GM23338 (cell line): ENCODE measurements around the gene GPN2. TPM values are rescaled to one million over a fixed set of nuclear protein-coding genes. Genes with fewer than 3 reads are reported as not detected.

Source experiments
- ATAC-seq: fragments of 200-7000 bp; cut with Tn5 transposase; 3 replicates; pipeline ENCODE4 v1.9.1; 2020
- DNase-seq: peaks from one replicate; pipeline ENCODE4 v3.0.0-alpha.2; 2015; ENCODE audit warnings: low spot score
- H2AFZ ChIP-seq: fragments of 200-600 bp; sonication (generic); 2 replicates; pipeline ENCODE4 v1.8.0; 2016; ENCODE audit warnings: antibody characterized with exemption, mild to moderate bottlenecking, moderate library complexity
- H3F3A ChIP-seq: fragments of 200-600 bp; sonication (generic); replicated peaks from 2 replicates; pipeline ENCODE4 v1.8.0; 2017; ENCODE audit warnings: antibody characterized with exemption, mixed run types, low read depth
- H3K27ac ChIP-seq: fragments of 200-600 bp; sonication (generic); 2 replicates; pipeline ENCODE4 v1.6.1; 2016; ENCODE audit warnings: low read depth
- H3K27me3 ChIP-seq: fragments of 200-600 bp; sonication (generic); 2 replicates; pipeline ENCODE4 v1.8.0; 2016; ENCODE audit warnings: mild to moderate bottlenecking, mixed run types, moderate library complexity; ENCODE audit not compliant: insufficient read depth
- H3K36me3 ChIP-seq: fragments of 200-600 bp; sonication (generic); 2 replicates; pipeline ENCODE4 v1.8.0; 2016; ENCODE audit warnings: mild to moderate bottlenecking; ENCODE audit not compliant: insufficient read depth
- H3K4me1 ChIP-seq: fragments of 200-600 bp; sonication (generic); 2 replicates; pipeline ENCODE4 v1.8.0; 2016; ENCODE audit warnings: mild to moderate bottlenecking, moderate library complexity; ENCODE audit not compliant: insufficient read depth
- H3K4me2 ChIP-seq: fragments of 200-600 bp; sonication (generic); 2 replicates; pipeline ENCODE4 v1.7.1; 2017; ENCODE audit warnings: mixed run types
- H3K4me3 ChIP-seq: fragments of 200-600 bp; sonication (generic); 2 replicates; pipeline ENCODE4 v1.6.1; 2016; ENCODE audit warnings: mixed run types
- H3K79me2 ChIP-seq: fragments of 200-600 bp; sonication (generic); replicated peaks from 2 replicates; pipeline ENCODE4 v1.8.0; 2017; ENCODE audit warnings: mild to moderate bottlenecking; ENCODE audit not compliant: insufficient read depth
- H3K9me2 ChIP-seq: fragments of 200-600 bp; sonication (generic); 2 replicates; pipeline ENCODE4 v1.8.0; 2017; ENCODE audit not compliant: insufficient read depth
- H4K20me1 ChIP-seq: fragments of 200-600 bp; sonication (generic); replicated peaks from 2 replicates; pipeline ENCODE4 v1.8.0; 2017; ENCODE audit warnings: mild to moderate bottlenecking; ENCODE audit not compliant: insufficient read depth
- H3K27ac Mint-ChIP-seq: 2 replicates; pipeline ENCODE4 v1.8.0; 2020; ENCODE audit warnings: inconsistent platforms, mild to moderate bottlenecking, moderate library complexity, mixed read lengths
- H3K27me3 Mint-ChIP-seq: 3 replicates; pipeline ENCODE4 v1.8.0; 2022; ENCODE audit warnings: low read depth, mild to moderate bottlenecking, moderate library complexity, mixed read lengths, inconsistent platforms; ENCODE audit not compliant: insufficient read depth, poor library complexity
- H3K36me3 Mint-ChIP-seq: 3 replicates; pipeline ENCODE4 v1.8.0; 2021; ENCODE audit warnings: low read depth, mild to moderate bottlenecking, inconsistent platforms, moderate library complexity, mixed read lengths
- H3K4me1 Mint-ChIP-seq: 3 replicates; pipeline ENCODE4 v1.8.0; 2020; ENCODE audit warnings: mild to moderate bottlenecking, inconsistent platforms, mixed read lengths
- H3K4me3 Mint-ChIP-seq: 3 replicates; pipeline ENCODE4 v1.8.0; 2021; ENCODE audit warnings: moderate library complexity, mild to moderate bottlenecking, inconsistent platforms, mixed read lengths
- H3K9me3 Mint-ChIP-seq: 3 replicates; pipeline ENCODE4 v1.8.0; 2020; ENCODE audit warnings: moderate library complexity, mild to moderate bottlenecking, inconsistent platforms, mixed read lengths
- CREB1 ChIP-seq: fragments of 250-450 bp; sonication (Bioruptor Pico); IDR thresholded peaks from 2 replicates; pipeline ENCODE4 v1.5.0; 2020; ENCODE audit warnings: low read depth, mild to moderate bottlenecking, moderate library complexity
- CTCF ChIP-seq, 2 experiments: fragments of 200-600 bp in 1 of 2; sonication (generic) in 1 of 2; conservative IDR thresholded peaks; 2 replicates each; pipeline versions ENCODE4 v1.5.1 to v1.6.1; 2016 to 2017; ENCODE audit warnings: antibody characterized with exemption in 2 of 2, low read depth in 2 of 2, mild to moderate bottlenecking in 2 of 2, moderate library complexity in 1 of 2
- ETS1 ChIP-seq: IDR thresholded peaks from 2 replicates; pipeline ENCODE4 v1.6.1; 2016; ENCODE audit warnings: antibody characterized with exemption
- JUNB ChIP-seq: IDR thresholded peaks from one replicate; pipeline ENCODE4 v1.6.1; 2016; ENCODE audit warnings: antibody characterized with exemption; ENCODE audit not compliant: unreplicated experiment
- NANOG ChIP-seq: IDR thresholded peaks from 2 replicates; pipeline ENCODE4 v1.6.1; 2016; ENCODE audit warnings: antibody characterized with exemption, borderline replicate concordance
- POLR2AphosphoS5 ChIP-seq: IDR thresholded peaks from 2 replicates; pipeline ENCODE4 v1.6.1; 2016; ENCODE audit warnings: antibody characterized with exemption, low read depth
- REST ChIP-seq: IDR thresholded peaks from one replicate; pipeline ENCODE4 v1.6.1; 2018; ENCODE audit warnings: antibody characterized with exemption; ENCODE audit not compliant: unreplicated experiment
- ZNF331 ChIP-seq: fragments of 250-450 bp; sonication (Bioruptor Pico); IDR thresholded peaks from 2 replicates; pipeline ENCODE4 v1.5.0; 2020; ENCODE audit warnings: low read depth, mild to moderate bottlenecking, moderate library complexity
- polyA plus RNA-seq: library from polyadenylated mRNA; unstranded; fragments of >200 nt; fragmentation: Nextera tagmentation; extraction: Ambion mirVana; gene quantifications from 2 replicates; pipeline ENCODE4 v1.2.1, GENCODE V29; 2016
- total RNA-seq: library from RNA; depleted of rRNA; stranded (reverse); fragments of >200 nt; shearing (Covaris generic); gene quantifications from 2 replicates; pipeline ENCODE4 v1.2.3, GENCODE V29; 2014

Gene GPN2
- total and polyA plus RNA-seq, 2 experiments from 2014 or later, result 10.1 to 19.4 TPM

- no peak overlapping the region for H3K27ac ChIP-seq
- H3K79me2 ChIP-seq, result no peaks in the 10 kb centered on the region
- TF ChIP-seq CTCF (conservative IDR thresholded peaks at IDR 0.05; ENCODE audit: low read depth in 2 of 2) (peak; percentile 49 to 54), ZNF331 (CRISPR knock-in tag) (no peak)
- H3K4me1 ChIP-seq, result peaks cover 16% of the 10 kb centered on the region
- no peaks in the 10 kb centered on the region for H3K9me3 Mint-ChIP-seq
- no peaks in the 10 kb centered on the region for H3K36me3 ChIP-seq
- H3K4me3 ChIP-seq, result no peak overlapping the region
- peaks cover 45% of the 10 kb centered on the region for H3K4me1 Mint-ChIP-seq
- ATAC-seq, result no peak
- H4K20me1 ChIP-seq, result no peaks in the 10 kb centered on the region
- H3K9me2 ChIP-seq, result no peaks in the 10 kb centered on the region
- H2AFZ ChIP-seq, result no peak overlapping the region
- no peak overlapping the region; the same call in 2 of the 3 replicates for H3K4me3 Mint-ChIP-seq
- peaks cover 25% of the 10 kb centered on the region for H3K27me3 Mint-ChIP-seq
- H3K36me3 Mint-ChIP-seq, result no peaks in the 10 kb centered on the region; the same call in 2 of the 3 replicates
- peaks cover 11% of the 10 kb centered on the region for H3K27me3 ChIP-seq
- H3F3A ChIP-seq, result peaks cover 17% of the 10 kb centered on the region
- peak; percentile 63 for DNase-seq
- no peak overlapping the region for H3K27ac Mint-ChIP-seq
- no peak overlapping the region for H3K4me2 ChIP-seq
Observed at GRCh38 chr1:26861286-26861701, 28.8 kb downstream of the GPN2 start.

- no peak for ATAC-seq
- H3K4me1 ChIP-seq, result peaks cover 13% of the 10 kb centered on the region
- Mint-ChIP-seq H3K27me3 (peaks cover 23% of the 10 kb centered on the region), H3K4me1 (peaks cover 41% of the 10 kb centered on the region), H3K27ac (no peak overlapping the region), H3K9me3 (no peaks in the 10 kb centered on the region), H3K36me3 (no peaks in the 10 kb centered on the region; the same call in 2 of the 3 replicates), H3K4me3 (no peak overlapping the region)
- peaks cover 7% of the 10 kb centered on the region; the same call in 1 of the 2 replicates for H3F3A ChIP-seq
- no peak overlapping the region for H3K27ac ChIP-seq
- DNase-seq, result no peak
- H2AFZ ChIP-seq, result no peak overlapping the region
- H3K36me3 ChIP-seq, result no peaks in the 10 kb centered on the region
- H3K9me2 ChIP-seq, result no peaks in the 10 kb centered on the region
- peaks cover 6% of the 10 kb centered on the region for H3K27me3 ChIP-seq
- no peaks in the 10 kb centered on the region for H3K79me2 ChIP-seq
- H4K20me1 ChIP-seq, result no peaks in the 10 kb centered on the region
- no peak overlapping the region for H3K4me2 ChIP-seq
- H3K4me3 ChIP-seq, result no peak overlapping the region
- no peak for TF ChIP-seq POLR2AphosphoS5
- TF ChIP-seq NANOG, result no peak
- TF ChIP-seq CREB1 (CRISPR knock-in tag), result no peak
- no peak for TF ChIP-seq ETS1
- TF ChIP-seq REST, result no peak
- TF ChIP-seq JUNB, result no peak
Observed at GRCh38 chr1:26858891-26859640, 31.0 kb downstream of the GPN2 start.
